GM12864 (cell line): ENCODE measurements around the gene C1orf174.

Experiments
- DNase-seq: peaks from one replicate; pipeline ENCODE4 v3.0.0-alpha.2; 2011; ENCODE audit warnings: low read depth
- H3K4me3 ChIP-seq: 2 replicates; pipeline ENCODE4 v1.5.1; 2011; ENCODE audit warnings: mild to moderate bottlenecking, low read depth, low read length, control low read depth
- TF ChIP-seq, protein P1 (sequence below): IDR thresholded peaks from 2 replicates; pipeline ENCODE4 v1.5.1; 2011; ENCODE audit warnings: low read depth, mild to moderate bottlenecking, moderate library complexity, low read length, control low read depth, inconsistent platforms; ENCODE audit errors: missing control alignments

The C1orf174 gene

DNA sequence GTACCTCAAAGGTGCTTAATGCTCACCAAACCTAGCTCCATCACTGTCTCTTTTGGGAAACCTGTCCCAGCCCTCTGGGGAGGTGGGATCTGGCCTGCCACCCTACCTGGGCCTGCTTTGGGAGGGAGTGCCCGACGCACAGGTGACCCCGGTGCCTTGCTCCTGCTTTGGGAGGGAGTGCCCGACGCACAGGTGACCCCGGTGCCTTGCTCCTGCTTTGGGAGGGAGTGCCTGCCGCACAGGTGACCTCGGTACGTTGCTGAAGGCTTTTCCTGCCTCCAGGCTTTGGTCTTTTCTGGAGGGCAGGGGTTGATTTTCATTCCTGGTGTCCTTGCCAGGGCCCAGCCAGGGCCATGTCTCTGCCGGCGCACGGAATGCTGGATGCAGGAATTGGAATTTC lies 25.2 kb upstream of the C1orf174 start:
- no peak overlapping the region for H3K4me3 ChIP-seq
- TF ChIP-seq, protein P1, sequence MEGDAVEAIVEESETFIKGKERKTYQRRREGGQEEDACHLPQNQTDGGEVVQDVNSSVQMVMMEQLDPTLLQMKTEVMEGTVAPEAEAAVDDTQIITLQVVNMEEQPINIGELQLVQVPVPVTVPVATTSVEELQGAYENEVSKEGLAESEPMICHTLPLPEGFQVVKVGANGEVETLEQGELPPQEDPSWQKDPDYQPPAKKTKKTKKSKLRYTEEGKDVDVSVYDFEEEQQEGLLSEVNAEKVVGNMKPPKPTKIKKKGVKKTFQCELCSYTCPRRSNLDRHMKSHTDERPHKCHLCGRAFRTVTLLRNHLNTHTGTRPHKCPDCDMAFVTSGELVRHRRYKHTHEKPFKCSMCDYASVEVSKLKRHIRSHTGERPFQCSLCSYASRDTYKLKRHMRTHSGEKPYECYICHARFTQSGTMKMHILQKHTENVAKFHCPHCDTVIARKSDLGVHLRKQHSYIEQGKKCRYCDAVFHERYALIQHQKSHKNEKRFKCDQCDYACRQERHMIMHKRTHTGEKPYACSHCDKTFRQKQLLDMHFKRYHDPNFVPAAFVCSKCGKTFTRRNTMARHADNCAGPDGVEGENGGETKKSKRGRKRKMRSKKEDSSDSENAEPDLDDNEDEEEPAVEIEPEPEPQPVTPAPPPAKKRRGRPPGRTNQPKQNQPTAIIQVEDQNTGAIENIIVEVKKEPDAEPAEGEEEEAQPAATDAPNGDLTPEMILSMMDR = no peak
- no peak for DNase-seq

DNA sequence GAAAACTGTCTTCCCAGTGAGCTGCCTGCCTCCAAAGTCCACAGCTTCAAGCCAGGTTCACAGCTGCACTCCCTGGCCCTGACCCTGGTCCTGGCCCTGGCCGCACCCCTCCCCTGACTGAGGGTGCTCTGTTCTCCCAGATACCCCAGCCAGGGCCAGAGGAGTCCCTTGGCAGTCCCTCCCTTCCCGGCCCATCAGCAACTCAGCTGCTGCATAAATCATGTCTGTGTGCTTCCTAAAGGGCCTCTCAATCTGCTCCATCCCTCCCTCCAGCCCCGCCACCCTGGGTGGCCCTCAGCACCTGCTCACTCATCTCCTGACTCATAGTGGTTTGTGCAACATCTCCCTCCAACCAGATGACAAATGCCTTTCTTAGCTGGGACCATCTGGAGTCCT lies 24.8 kb upstream of the C1orf174 start:
- DNase-seq = no peak
- no peak overlapping the region for H3K4me3 ChIP-seq
- TF ChIP-seq, protein P1 = no peak

DNA sequence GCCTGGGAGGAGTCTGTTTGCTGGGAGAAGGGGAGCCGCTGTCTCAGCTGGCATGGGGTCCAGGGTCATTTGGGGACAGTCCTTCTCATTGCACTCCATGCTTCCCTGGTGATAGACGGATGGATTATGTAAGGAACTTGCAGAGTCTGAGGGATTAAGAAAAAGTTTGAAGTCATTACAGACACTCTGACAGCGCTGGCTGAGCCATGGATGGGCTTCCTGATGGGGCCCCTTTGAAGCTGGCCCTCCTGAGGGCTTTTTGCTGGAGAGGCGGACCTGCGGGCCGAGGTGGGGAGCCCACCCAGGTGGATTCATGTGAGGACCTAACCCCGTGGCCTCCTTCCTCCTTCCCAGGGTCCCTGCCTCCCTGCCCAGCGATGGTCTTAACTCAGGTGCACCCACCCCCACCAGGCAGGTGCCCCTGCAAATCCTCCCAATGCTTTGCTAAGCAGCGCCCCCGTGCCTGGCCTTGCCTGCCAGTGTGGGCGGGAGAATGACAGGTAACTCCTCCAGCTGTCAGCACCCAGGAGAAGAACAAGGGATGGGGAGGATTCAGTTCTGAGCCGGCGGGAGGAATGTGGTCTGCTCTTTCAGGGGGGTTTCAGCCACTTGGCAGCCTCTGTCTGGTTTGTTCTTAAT lies 24.2 kb upstream of the C1orf174 start:
- TF ChIP-seq, protein P1 = no peak
- DNase-seq = no peak
- H3K4me3 ChIP-seq = no peak overlapping the region

DNA sequence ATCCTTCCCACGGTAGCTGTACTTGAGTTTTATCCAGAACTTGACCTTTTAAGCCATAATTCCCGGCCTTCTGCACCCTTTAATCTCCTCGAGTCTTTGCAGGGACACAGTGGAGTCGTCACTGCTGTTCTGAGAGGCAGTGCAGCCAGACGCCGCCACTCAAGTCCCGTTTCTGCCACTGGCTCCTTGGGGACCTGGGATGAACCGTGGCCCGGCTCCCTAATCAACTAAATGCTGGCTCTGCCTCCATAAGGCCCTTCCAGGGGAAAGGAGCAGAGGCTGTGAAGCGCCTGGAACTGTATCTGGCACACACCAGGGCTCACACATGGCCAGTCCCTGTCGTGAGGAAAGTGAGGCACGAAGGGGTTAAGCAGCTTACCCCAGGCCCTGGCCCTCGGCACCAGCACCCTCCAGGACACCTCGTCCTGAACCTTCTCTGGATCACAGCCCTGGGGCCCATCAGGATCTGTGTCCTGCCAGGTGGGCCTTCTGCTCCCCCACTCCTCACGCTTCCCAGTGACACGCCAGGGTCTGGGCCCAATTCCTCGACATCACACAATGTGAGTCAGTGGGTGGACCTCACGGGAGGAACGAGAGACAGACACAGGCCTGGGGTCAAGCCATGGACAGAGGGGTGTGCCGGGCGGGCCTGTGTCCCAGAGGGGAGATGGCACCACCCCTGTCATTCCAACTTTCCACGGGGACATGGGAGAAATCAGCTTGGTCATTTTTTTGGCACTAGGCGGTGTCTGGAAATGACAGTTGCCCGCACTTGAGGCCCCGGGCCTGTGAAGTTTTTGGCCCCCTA lies 23.5 kb upstream of the C1orf174 start:
- H3K4me3 ChIP-seq = no peak overlapping the region
- DNase-seq = no peak
- TF ChIP-seq, protein P1 = no peak

DNA sequence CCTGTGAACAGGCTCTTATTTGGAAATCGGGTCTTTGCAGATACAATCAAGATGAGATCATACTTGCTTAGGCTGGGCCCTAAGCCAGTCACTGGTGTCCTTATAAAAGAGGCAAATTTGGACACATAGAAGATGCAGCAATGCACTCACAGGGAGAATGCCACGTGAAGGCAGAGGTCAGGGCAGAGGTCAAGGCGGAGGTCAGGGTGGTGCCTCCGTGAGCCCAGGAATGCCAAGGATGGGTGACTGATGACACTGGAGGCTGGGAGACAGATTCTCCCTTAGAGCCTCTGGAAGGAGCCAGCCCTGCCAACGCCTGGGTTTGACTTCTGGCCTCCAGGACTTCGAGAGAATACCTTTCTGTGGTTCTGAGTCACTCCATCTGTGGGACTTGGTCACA lies 22.8 kb upstream of the C1orf174 start:
- TF ChIP-seq, protein P1 = no peak
- DNase-seq = no peak

DNA sequence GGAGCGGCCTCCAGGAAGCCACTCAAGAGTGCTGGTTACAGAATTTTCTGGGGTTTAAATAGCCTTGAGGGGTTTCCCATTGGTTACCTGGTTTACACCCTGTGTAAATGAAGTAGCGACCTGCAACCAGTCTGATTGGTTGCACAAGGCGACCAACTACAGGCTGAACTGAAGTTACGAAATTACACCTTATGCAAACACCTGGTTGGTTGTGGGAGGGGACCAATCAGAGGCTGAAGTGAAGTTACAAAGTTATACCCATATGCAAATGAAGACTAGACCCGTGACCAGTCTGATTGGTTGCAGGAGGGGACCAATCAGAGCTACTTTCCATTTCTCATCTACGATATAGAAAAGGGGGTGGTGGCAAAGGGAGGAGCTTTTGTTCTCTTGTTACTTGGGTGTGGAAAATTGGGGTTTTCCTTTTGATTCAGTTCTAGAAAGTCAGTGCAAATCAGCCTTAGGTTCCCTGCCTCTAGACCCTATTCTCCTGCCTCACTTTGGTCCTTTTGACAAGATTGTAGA lies 22.2 kb upstream of the C1orf174 start:
- TF ChIP-seq, protein P1 = no peak
- H3K4me3 ChIP-seq = 0 out of 2 replicates have a peak overlapping the region, but pooled peaks have one; percentile 0
- DNase-seq = peak; percentile 57

More for the DNA sequence above, 22.8 kb upstream of the C1orf174 start:
- H3K4me3 ChIP-seq = no peak overlapping the region
